ENCODE data around the gene LHFPL3.
A peak's percentile ranks its signal among the peaks of the same experiment; 100 is the strongest.

Gene LHFPL3

DNA sequence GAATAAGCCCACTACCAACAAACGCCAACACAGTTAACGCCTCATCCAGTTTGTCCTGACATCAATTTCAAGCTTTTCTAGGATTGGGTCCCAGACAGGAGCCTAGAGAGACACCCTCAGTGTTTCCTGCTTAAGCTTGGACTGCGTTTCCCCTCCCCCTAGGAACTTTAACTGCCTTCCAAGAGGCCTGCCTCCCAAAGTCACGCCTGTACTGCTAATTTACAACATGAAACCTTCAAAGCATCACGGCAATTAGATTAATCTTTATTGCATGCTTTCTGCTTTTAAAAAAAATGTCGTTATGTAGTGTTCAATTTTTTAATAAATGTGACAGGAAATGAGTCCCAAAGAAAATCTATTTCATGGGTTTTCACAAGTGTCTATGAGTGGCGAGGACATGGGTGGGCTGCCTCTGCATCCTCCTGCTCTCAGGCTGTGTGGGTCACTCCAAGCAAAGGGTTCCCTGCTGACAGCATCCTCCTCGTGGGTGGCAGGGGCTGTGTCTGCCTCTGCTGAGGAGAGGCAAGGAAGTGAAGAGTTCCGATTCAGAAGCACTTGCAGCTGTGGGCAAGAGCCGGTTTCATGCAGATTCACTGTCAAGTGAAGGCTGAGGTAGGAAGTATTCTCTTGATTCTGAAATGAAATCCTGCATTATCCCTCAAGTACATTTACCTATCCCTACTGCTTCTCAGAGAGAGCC is 492.6 kb downstream of the LHFPL3 start:
- no peak overlapping the region for H3K9ac ChIP-seq
- H3K4me2 ChIP-seq: no peak overlapping the region
- no peaks in the 10 kb centered on the region for H3K27me3 ChIP-seq
- no peaks in the 10 kb centered on the region for H3K36me3 ChIP-seq
- H3K27ac ChIP-seq: no peak overlapping the region
- no peak overlapping the region for H3K4me3 ChIP-seq
- H4K20me1 ChIP-seq: no peaks in the 10 kb centered on the region
- TF ChIP-seq Cebpa-rat (IDR thresholded peaks at IDR 0.05): no peak
- no peaks in the 10 kb centered on the region for H3K4me1 ChIP-seq
- no peaks in the 10 kb centered on the region for H3K9me3 ChIP-seq

DNA sequence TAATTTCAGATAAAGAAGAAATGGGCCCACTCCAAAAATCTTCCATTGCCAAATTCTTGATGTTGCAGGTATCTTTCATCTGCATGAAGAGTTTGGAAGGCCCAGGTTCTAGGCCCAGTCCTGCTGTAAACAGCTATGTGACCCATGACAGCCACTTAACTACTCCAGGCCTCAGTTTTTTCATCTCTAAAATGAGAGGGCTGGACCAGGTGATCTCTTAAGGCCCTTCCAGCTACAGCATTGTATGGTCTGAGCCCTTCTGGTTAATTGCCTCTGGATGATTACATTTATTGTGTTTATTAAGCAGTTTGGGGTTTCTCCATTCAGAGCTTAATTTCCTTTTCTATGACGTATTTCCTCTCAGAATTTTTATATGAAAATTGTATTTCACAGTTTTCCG is 494.8 kb downstream of the LHFPL3 start:
- TF ChIP-seq Cebpa-rat (IDR thresholded peaks at IDR 0.05): no peak
- no peak overlapping the region for H3K27ac ChIP-seq
- no peaks in the 10 kb centered on the region for H4K20me1 ChIP-seq
- H3K9me3 ChIP-seq: no peaks in the 10 kb centered on the region
- H3K36me3 ChIP-seq: no peaks in the 10 kb centered on the region
- no peak overlapping the region for H3K9ac ChIP-seq
- H3K4me1 ChIP-seq: no peaks in the 10 kb centered on the region
- H3K4me3 ChIP-seq: no peak overlapping the region
- H3K4me2 ChIP-seq: no peak overlapping the region
- H3K27me3 ChIP-seq: no peaks in the 10 kb centered on the region

GRCh38 chr7:104825099-104825498 is 496.7 kb downstream of the LHFPL3 start:
- H3K9ac ChIP-seq: no peak overlapping the region
- H3K27ac ChIP-seq: no peak overlapping the region
- no peaks in the 10 kb centered on the region for H3K36me3 ChIP-seq
- no peaks in the 10 kb centered on the region for H4K20me1 ChIP-seq
- no peak overlapping the region for H3K4me3 ChIP-seq
- no peaks in the 10 kb centered on the region for H3K9me3 ChIP-seq
- TF ChIP-seq Cebpa-rat (IDR thresholded peaks at IDR 0.05): no peak
- no peak overlapping the region for H3K4me2 ChIP-seq
- no peaks in the 10 kb centered on the region for H3K4me1 ChIP-seq
- no peaks in the 10 kb centered on the region for H3K27me3 ChIP-seq

DNA sequence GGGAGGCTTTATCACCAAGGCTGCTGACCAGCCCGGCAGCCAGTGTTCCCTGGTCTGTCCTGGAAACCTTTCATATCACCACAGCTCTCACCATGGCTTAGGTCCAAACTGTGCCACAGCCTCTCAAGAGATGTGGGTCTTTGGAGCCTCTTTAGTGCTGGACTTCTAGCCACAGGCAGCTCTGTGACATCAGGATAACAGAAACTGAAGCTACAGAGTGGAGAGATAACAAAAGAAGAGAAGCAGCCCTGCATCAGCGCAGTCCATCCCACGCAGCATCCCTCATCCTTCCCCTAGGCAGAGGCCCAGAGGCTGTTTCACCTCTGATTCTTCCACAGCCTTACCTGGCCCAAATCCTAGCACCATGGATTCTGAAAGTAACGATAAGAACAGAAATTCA is 497.7 kb downstream of the LHFPL3 start:
- no peaks in the 10 kb centered on the region for H3K27me3 ChIP-seq
- H3K27ac ChIP-seq: no peak overlapping the region
- no peaks in the 10 kb centered on the region for H3K9me3 ChIP-seq
- TF ChIP-seq Cebpa-rat (IDR thresholded peaks at IDR 0.05): no peak
- H3K4me2 ChIP-seq: no peak overlapping the region
- no peaks in the 10 kb centered on the region for H4K20me1 ChIP-seq
- H3K4me1 ChIP-seq: no peaks in the 10 kb centered on the region
- H3K36me3 ChIP-seq: no peaks in the 10 kb centered on the region
- no peak overlapping the region for H3K9ac ChIP-seq
- H3K4me3 ChIP-seq: no peak overlapping the region

DNA sequence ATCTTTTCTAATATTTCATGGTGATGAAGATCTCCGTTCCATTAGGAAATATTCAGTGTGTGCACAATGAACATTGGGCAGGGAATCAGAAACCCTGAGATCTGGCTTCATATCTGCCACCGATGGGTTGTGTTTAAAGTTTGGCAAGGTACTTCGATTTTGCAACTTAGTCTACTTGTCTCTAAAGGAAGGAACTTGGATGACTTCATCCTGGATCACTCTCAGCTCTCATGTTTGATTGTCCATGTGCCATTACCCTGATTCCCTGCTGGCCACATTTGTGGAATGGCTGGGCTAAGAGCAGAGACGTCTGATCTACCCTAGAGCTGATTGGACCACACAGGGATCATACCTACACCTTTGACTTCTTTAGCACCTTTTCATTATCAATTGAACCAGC is 508.6 kb downstream of the LHFPL3 start:
- Histone ChIP-seq H3K9ac (no peak overlapping the region), H3K27me3 (no peaks in the 10 kb centered on the region), H3K4me2 (no peak overlapping the region), H3K27ac (no peak overlapping the region), H3K36me3 (no peaks in the 10 kb centered on the region), H3K4me3 (no peak overlapping the region), H3K9me3 (no peaks in the 10 kb centered on the region), H4K20me1 (no peaks in the 10 kb centered on the region), H3K4me1 (peaks cover 10% of the 10 kb centered on the region)
- TF ChIP-seq Cebpa-rat (IDR thresholded peaks at IDR 0.05): no peak

- no peak overlapping the region for H3K4me3 ChIP-seq
- H3K27ac ChIP-seq: no peak overlapping the region
- no peak overlapping the region for H3K9ac ChIP-seq
- peak overlapping the region; percentile 24; the same call in 1 of the 2 replicates for H3K4me2 ChIP-seq
- TF ChIP-seq Cebpa-rat (IDR thresholded peaks at IDR 0.05): no peak
- peaks cover 10% of the 10 kb centered on the region for H3K4me1 ChIP-seq
- H3K36me3 ChIP-seq: no peaks in the 10 kb centered on the region
- no peaks in the 10 kb centered on the region for H3K27me3 ChIP-seq
- no peaks in the 10 kb centered on the region for H4K20me1 ChIP-seq
- H3K9me3 ChIP-seq: no peaks in the 10 kb centered on the region
Observed at GRCh38 chr7:104838537-104839299, 510.3 kb downstream of the LHFPL3 start.

- no peak overlapping the region for H3K4me2 ChIP-seq
- no peak overlapping the region for H3K9ac ChIP-seq
- H3K36me3 ChIP-seq: no peaks in the 10 kb centered on the region
- no peak overlapping the region for H3K4me3 ChIP-seq
- TF ChIP-seq Cebpa-rat (IDR thresholded peaks at IDR 0.05): no peak
- H3K27ac ChIP-seq: no peak overlapping the region
- no peaks in the 10 kb centered on the region for H4K20me1 ChIP-seq
- H3K4me1 ChIP-seq: peaks cover 10% of the 10 kb centered on the region
- H3K9me3 ChIP-seq: no peaks in the 10 kb centered on the region
- H3K27me3 ChIP-seq: no peaks in the 10 kb centered on the region
Observed at GRCh38 chr7:104839842-104840241, 511.4 kb downstream of the LHFPL3 start.

- no peak overlapping the region for H3K4me3 ChIP-seq
- H3K27ac ChIP-seq: no peak overlapping the region
- no peaks in the 10 kb centered on the region for H3K36me3 ChIP-seq
- H3K27me3 ChIP-seq: no peaks in the 10 kb centered on the region
- H3K4me2 ChIP-seq: no peak overlapping the region
- H3K9ac ChIP-seq: no peak overlapping the region
- H4K20me1 ChIP-seq: no peaks in the 10 kb centered on the region
- no peak for TF ChIP-seq Cebpa-rat (IDR thresholded peaks at IDR 0.05)
- H3K9me3 ChIP-seq: no peaks in the 10 kb centered on the region
- H3K4me1 ChIP-seq: peaks cover 10% of the 10 kb centered on the region
Observed at GRCh38 chr7:104841798-104842197, 513.4 kb downstream of the LHFPL3 start.

- Histone ChIP-seq H3K4me1 (peaks cover 10% of the 10 kb centered on the region), H3K27ac (no peak overlapping the region), H3K9me3 (no peaks in the 10 kb centered on the region), H3K4me3 (no peak overlapping the region), H3K36me3 (no peaks in the 10 kb centered on the region), H3K4me2 (no peak overlapping the region), H4K20me1 (no peaks in the 10 kb centered on the region), H3K27me3 (no peaks in the 10 kb centered on the region), H3K9ac (no peak overlapping the region)
- TF ChIP-seq Cebpa-rat (IDR thresholded peaks at IDR 0.05): no peak
Observed at GRCh38 chr7:104843198-104843597, 514.8 kb downstream of the LHFPL3 start.

DNA sequence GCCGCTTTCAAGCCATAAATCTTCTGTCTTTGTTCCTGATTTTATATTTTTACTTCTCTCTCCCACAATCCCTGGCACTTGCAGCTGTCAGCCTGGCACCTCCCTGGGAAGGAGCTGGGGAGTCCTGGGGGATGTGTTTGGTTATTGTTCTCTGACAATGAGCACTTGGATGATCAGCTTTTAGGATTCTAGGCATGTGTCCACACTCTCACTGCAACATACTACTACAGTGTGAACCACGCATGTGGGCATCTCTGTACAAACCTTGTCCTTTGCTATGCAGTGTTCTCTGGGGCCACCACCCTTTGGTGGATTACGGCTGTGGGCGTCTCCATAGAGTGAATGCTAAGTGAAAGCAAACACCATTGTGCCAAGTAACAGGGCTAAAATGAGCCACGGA is 517.2 kb downstream of the LHFPL3 start:
- Histone ChIP-seq H3K27me3 (no peaks in the 10 kb centered on the region), H4K20me1 (no peaks in the 10 kb centered on the region), H3K4me1 (no peaks in the 10 kb centered on the region), H3K9ac (no peak overlapping the region), H3K4me3 (no peak overlapping the region), H3K27ac (no peak overlapping the region), H3K36me3 (no peaks in the 10 kb centered on the region), H3K4me2 (no peak overlapping the region), H3K9me3 (no peaks in the 10 kb centered on the region)
- TF ChIP-seq Cebpa-rat (IDR thresholded peaks at IDR 0.05): no peak

All from BLaER1 (cell line).